HK-2 (cell line): ENCODE data around the gene PCSK5.
"Not testable (repeated sequence)": the region's sequence is repeated elsewhere in the genome, so short reads cannot be mapped to it uniquely, and the experiment has no call there.

Source experiments
- DNase-seq: peaks from one replicate; pipeline ENCODE4 v3.0.0-alpha.2; 2018; ENCODE audit not compliant: unreplicated experiment

The PCSK5 gene

DNA sequence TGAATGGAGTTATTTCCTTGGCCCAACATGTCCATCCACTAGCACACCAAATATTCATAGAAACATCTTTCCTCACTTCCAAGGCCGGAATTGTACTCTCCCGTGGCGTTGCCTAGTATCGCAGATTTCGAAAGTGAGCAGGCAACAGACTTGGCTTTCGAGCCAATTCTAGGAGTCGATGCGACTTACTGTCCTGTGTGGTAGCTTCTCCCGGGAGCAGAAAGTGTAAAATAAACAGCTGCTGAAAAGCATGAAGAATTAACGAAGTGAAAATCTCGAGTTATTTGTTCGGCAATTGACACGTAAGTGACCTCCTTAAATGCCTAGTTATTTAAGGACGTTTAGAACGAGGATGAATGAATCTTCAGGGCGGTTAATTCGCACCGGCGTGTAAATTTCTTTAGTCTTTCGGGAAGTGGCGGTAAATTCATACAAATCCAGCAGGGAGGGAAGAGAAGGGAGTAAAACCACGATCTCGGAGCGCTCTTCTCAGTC is 449 bp upstream of the PCSK5 start:
- DNase-seq, result no peak

- no peak for DNase-seq
Observed at GRCh38 chr9:75891277-75891741, 836 bp downstream of the PCSK5 start.

DNA sequence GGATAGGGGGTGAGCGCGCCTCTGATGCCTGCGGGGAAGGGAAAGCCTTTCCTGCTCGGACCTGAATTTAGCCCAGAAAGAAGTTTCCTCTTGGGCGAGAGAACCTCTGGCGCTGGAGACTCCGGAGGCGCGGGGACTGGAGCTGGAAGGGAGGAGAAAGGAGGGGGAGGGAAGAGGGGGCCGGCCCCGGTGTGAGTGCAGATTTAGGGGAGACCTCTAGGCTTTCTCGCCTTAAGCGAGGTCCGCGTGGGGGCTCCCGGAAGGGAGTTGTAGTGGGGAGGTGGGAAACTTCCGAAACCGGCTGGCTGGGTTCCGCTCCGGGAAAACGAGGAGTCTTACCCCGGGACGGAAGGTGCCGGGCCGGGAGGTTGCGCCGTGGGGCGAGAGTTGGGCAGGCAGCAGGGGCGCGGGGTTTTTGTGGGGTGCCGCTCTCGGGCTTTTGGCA is 1.3 kb downstream of the PCSK5 start:
- no peak for DNase-seq

DNA sequence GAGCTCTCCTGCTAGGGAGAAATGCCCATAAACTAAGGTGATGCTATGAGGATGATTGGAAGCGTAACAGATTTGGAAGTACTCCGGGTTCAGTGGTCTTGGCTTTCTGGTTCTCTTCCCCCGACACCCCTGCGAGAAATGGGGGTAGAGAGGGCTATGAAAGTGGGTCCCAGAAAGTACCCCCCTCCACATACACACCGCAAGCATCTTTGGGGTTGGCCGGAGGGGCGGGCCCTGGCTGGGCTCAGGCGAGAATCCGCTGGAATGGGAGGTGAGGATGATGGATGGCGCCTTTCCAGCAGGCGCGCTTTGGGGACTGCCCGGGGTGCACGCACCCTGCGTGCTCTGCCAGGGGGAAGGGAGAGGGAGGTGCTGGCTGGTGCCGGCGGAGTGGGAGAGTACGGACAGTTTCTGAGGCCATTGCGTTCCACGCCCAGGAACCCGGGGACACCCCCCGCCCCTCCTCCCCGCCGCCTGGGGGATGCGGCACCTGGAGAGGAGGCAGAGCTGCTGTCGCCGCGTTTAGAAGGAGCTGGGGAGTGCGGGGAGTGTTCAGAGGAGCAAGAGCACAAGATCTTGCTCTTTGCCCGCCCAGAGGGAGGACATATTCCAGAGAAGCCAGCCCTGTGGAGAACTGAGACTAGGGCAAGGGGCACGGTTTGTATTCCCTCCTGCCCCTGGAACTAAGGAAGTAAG is 1.9 kb downstream of the PCSK5 start:
- no peak for DNase-seq

DNA sequence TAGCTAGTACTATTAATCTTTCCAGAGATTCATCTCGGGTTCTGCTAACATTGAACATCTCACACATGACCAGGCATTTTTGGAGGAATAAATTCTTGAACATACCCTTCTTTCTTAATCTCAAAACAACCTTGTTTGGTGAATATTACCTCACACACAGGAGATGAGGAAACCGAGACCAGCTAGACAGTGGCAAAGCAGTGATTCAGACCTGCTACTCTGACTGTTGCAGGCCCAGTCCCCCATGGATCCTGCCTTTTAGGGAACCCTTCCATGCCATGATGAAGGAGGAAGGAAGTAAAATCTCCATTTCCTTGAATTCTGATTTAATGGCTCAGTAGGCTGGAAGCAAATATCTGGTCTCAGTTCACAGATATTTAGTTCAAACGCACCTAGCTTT is 2.6 kb downstream of the PCSK5 start:
- no peak for DNase-seq

- DNase-seq, result no peak
Observed at GRCh38 chr9:75894566-75894965, 4.1 kb downstream of the PCSK5 start.

- DNase-seq, result no peak
Observed at GRCh38 chr9:75895112-75895511, 4.6 kb downstream of the PCSK5 start.

DNA sequence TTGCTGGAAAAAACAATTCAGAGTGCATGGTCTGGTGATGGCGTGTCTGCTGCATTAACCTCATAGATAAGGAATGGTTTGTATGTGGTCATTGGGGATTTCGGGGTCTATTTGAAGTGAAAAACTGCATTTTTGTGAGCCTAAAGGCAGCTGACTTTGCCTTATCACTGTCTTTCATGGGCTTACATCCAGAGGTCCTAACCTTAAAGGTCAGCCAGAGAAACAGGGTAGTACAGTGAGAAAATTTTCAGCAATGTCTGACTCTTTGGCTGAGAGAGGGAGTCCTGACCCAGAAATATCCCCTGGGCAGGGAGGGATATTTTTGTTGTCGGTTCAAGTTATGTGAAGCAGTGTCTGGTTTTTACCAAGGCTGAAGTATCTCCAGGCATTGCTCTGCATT is 5.7 kb downstream of the PCSK5 start:
- DNase-seq, result no peak

DNA sequence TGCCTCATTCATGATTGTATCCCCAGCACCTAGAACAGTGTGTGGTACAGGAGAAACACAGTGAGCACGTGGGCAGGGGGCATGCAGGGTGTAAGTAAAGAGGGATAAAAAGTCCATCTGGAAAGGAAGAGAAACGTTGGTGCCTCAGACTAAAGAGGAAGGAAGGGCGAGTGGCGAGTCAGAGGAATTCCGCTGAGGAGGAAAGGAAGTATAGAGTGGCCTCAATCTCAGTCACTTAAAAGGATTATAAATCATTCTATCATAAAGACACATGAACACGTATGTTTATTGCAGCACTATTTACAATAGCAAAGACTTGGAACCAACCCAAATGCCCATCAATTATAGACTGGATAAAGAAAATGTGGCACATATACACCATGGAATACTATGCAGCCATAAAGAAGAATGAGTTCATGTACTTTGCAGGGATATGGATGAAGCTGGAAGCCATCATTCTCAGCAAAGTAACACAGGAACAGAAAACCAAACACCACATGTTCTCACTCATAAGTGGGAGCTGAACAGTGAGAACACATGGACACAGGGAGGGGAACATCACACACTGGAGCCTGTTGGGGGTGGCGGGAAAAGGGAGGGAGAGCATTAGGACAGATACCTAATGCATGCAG is 10.5 kb downstream of the PCSK5 start:
- DNase-seq, result not testable (repeated sequence)

DNA sequence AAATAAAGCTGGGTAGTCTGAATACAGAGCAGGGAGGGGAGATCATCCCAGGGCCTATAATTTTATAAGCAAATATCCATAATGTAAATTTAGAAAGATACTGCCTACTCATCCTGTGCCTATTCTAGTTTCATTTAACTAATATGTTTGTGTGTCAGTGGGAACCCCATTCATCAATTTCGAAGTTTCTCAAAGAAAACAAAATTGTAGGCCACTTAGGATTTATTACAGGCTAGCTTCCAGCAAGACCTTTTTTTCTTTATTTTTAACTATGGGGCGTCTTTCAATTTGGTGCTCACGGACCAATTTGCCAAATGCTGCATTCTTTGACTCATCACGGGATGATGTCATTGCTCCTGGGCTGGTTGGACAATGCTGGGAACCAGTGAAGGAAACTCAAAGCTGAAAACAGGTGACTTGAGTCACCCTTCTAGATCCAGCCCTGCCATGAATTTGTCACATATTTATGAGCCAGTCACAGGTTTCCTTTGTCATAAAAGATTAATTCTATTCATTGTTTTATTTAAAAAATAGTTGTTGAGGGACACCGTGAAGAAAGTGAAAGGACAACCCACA is 13.4 kb downstream of the PCSK5 start:
- no peak for DNase-seq

GRCh38 chr9:75904364-75904763 is 13.9 kb downstream of the PCSK5 start:
- DNase-seq, result no peak

DNA sequence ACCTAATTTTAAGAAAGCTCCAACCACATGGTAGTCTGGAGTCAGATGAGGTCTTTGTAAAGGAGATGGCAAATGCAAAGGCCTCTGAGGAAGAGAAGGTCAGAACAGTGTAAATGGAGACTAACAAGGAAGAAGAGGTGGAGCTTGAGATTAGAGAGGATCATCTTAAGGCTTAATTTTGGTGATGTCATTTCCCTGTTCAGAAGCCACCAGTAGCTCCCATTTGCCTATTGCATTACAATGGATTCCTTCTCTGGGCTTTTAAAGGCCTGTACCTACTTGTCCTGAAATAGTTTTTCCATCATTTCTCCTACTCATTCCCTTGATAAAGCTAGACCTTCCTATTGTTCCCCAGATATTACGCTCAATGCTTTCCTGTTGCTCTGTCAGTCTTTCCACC is 16.1 kb downstream of the PCSK5 start:
- DNase-seq, result no peak

GRCh38 chr9:75907329-75907728 is 16.9 kb downstream of the PCSK5 start:
- DNase-seq, result no peak

GRCh38 chr9:75907923-75908322 is 17.4 kb downstream of the PCSK5 start:
- no peak for DNase-seq

GRCh38 chr9:75909776-75910175 is 19.3 kb downstream of the PCSK5 start:
- DNase-seq, result no peak

- DNase-seq, result no peak
Observed at GRCh38 chr9:75910731-75911130, 20.3 kb downstream of the PCSK5 start.

DNA sequence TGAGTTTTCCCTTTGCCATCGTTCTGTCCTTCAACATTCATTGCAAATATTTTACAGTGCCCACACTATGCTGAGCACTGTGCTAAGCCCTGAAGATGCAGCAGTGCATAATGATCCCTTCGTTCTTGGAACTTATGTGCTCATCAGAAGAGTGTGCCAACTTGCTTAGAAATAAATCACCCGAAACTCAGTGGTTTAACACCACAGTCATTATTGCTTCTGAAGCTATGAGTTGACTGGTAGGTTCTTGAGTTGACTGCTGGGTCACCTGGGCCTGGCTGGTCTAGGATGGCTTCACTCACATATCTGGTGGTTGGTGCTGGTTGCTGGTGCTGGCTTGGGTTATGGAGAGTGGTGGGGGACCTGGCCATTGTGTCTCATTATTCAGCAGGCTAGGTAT is 20.9 kb downstream of the PCSK5 start:
- no peak for DNase-seq

GRCh38 chr9:75912951-75913350 is 22.5 kb downstream of the PCSK5 start:
- no peak for DNase-seq

DNA sequence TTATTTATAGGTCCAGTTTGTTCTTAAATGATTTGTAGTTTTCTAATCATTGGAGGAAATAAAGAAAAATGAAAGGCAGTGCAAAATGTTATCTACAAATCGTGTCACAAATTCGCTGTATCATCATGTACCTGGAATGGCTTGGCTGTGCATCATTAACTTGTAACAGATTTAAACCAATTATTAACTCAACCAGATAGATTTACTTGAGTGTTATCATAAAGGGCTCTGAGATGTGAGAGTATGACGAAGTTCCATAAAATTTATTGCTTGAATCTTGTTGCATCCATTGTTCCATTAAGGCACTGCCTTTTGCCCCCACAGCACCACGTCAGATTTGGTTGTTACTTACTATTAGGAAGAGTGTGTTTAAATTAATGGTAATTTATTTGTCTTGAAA is 23.5 kb downstream of the PCSK5 start:
- no peak for DNase-seq

DNA sequence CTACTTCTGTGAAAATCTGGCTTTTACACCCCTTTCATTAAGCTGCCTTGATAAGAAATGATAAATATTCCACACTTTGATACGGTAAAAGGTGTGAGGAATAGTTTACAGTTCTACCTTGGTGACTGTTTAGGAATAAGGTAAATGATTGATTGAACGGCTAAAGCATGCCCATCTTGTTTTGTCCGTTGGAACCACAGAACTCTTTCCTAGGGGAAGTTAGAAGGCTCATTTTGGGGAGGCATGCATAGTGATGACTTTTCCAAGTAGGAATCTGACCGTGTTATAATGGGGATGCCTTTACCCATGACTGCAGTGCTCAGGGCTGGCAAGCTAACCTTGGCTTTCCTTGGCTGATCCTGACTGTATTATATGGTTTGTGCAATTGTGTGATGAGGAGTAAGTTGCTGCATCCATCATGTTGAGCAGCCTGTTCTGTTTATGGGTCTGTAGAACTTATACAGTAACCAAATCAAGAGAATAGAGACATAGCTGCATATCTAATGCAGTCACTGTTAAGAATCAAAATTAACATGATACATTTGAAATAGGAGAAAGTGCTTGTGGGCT is 24.5 kb downstream of the PCSK5 start:
- no peak for DNase-seq

DNA sequence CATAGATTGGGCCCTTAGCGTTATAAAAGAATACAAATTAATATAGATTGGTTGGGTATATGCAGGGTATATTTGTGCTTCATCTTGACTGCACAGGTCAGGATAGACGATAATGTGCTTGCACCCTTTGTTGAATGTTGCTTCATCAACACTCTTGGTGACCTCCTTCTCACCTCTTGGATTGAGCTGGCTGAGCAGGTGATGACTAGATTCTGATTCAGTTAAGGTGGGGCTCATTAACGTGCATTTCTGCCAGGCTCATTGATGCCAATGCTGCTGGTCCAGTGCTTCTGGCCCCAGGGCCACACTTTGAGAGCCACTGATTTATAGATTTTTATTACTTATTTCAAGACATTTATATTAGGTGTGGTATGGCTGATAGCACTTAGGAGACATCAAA is 27.7 kb downstream of the PCSK5 start:
- no peak for DNase-seq

DNA sequence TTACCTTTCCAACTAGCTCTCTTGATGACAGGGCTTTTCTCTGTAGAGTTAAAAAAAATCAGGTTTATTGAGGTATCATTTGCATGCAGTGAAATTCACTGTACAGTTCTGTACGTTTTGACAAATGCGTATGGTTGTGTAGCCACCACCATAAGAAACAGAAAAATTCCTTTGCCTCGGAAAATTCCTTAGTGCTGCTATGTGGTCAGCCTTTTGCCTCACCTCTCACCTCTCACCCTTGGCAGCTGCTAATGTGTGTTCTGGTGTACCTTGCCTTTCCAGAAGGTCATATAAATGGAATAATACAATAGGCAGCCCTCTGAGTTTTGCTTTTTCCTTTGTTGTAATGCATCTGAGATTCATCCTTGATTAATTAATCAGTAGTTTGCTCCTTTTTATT is 28.4 kb downstream of the PCSK5 start:
- DNase-seq, result no peak
